BLaER1 (cell line): Measurements from ENCODE around the gene TAS1R1.
A peak's percentile ranks its signal among the peaks of the same experiment; 100 is the strongest.

Experiments
- H3K27ac ChIP-seq: shearing (Covaris generic); formaldehyde crosslinking; 2 replicates; pipeline ENCODE4 v1.8.1; 2022
- H3K27me3 ChIP-seq: shearing (Covaris generic); formaldehyde crosslinking; 2 replicates; pipeline ENCODE4 v1.8.1; 2022
- H3K36me3 ChIP-seq: shearing (Covaris generic); formaldehyde crosslinking; 2 replicates; pipeline ENCODE4 v1.8.1; 2022
- H3K4me1 ChIP-seq: shearing (Covaris generic); formaldehyde crosslinking; 2 replicates; pipeline ENCODE4 v1.8.1; 2022
- H3K4me2 ChIP-seq: shearing (Covaris generic); formaldehyde crosslinking; 2 replicates; pipeline ENCODE4 v1.8.1; 2022
- H3K4me3 ChIP-seq: shearing (Covaris generic); formaldehyde crosslinking; 2 replicates; pipeline ENCODE4 v1.8.1; 2022
- H3K9ac ChIP-seq: shearing (Covaris generic); formaldehyde crosslinking; 2 replicates; pipeline ENCODE4 v1.8.1; 2022
- H3K9me3 ChIP-seq: shearing (Covaris generic); formaldehyde crosslinking; 2 replicates; pipeline ENCODE4 v1.8.1; 2022
- H4K20me1 ChIP-seq: shearing (Covaris generic); formaldehyde crosslinking; 2 replicates; pipeline ENCODE4 v1.8.1; 2022
- Cebpa-rat ChIP-seq: shearing (Covaris generic); IDR thresholded peaks from 2 replicates; pipeline ENCODE4 v1.8.1; 2022

The TAS1R1 gene

GRCh38 chr1:6509919-6510291 lies 45.2 kb upstream of the TAS1R1 start:
- H3K27me3 ChIP-seq: no peaks in the 10 kb centered on the region
- TF ChIP-seq Cebpa-rat: no peak
- no peaks in the 10 kb centered on the region for H3K36me3 ChIP-seq
- no peaks in the 10 kb centered on the region for H4K20me1 ChIP-seq
- peak overlapping the region; percentile 18; the same call in 1 of the 2 replicates for H3K9ac ChIP-seq
- peaks cover 65% of the 10 kb centered on the region for H3K4me1 ChIP-seq
- H3K4me3 ChIP-seq: no peak overlapping the region
- peak overlapping the region; percentile 50 for H3K27ac ChIP-seq
- peak overlapping the region; percentile 90 for H3K4me2 ChIP-seq
- H3K9me3 ChIP-seq: no peaks in the 10 kb centered on the region

- H3K27ac ChIP-seq: no peak overlapping the region
- no peaks in the 10 kb centered on the region for H3K36me3 ChIP-seq
- no peak for TF ChIP-seq Cebpa-rat
- no peaks in the 10 kb centered on the region for H3K27me3 ChIP-seq
- H3K4me2 ChIP-seq: peak overlapping the region; percentile 90; the same call in 1 of the 2 replicates
- no peak overlapping the region for H3K9ac ChIP-seq
- no peaks in the 10 kb centered on the region for H3K9me3 ChIP-seq
- H3K4me1 ChIP-seq: peaks cover 60% of the 10 kb centered on the region
- no peak overlapping the region for H3K4me3 ChIP-seq
- no peaks in the 10 kb centered on the region for H4K20me1 ChIP-seq
Observed at GRCh38 chr1:6510493-6510892, 44.6 kb upstream of the TAS1R1 start.

GRCh38 chr1:6511056-6511455 lies 44.1 kb upstream of the TAS1R1 start:
- Histone ChIP-seq H3K9me3 (no peaks in the 10 kb centered on the region), H3K4me3 (no peak overlapping the region), H4K20me1 (no peaks in the 10 kb centered on the region), H3K9ac (0 out of 2 replicates have a peak overlapping the region, but pooled peaks have one; percentile 3), H3K27ac (no peak overlapping the region), H3K4me2 (no peak overlapping the region), H3K36me3 (no peaks in the 10 kb centered on the region), H3K27me3 (no peaks in the 10 kb centered on the region), H3K4me1 (peaks cover 55% of the 10 kb centered on the region)
- no peak for TF ChIP-seq Cebpa-rat

GRCh38 chr1:6511561-6512244 lies 43.4 kb upstream of the TAS1R1 start:
- no peak overlapping the region for H3K9ac ChIP-seq
- peaks cover 49% of the 10 kb centered on the region for H3K4me1 ChIP-seq
- H3K36me3 ChIP-seq: no peaks in the 10 kb centered on the region
- no peaks in the 10 kb centered on the region for H3K27me3 ChIP-seq
- no peaks in the 10 kb centered on the region for H4K20me1 ChIP-seq
- H3K4me3 ChIP-seq: no peak overlapping the region
- no peak overlapping the region; the same call in 1 of the 2 replicates for H3K27ac ChIP-seq
- H3K9me3 ChIP-seq: no peaks in the 10 kb centered on the region
- no peak for TF ChIP-seq Cebpa-rat
- no peak overlapping the region for H3K4me2 ChIP-seq

- Histone ChIP-seq H3K9ac (no peak overlapping the region), H3K36me3 (no peaks in the 10 kb centered on the region), H3K27me3 (no peaks in the 10 kb centered on the region), H3K27ac (no peak overlapping the region; the same call in 1 of the 2 replicates), H3K9me3 (no peaks in the 10 kb centered on the region), H3K4me2 (no peak overlapping the region), H3K4me3 (no peak overlapping the region), H3K4me1 (peaks cover 42% of the 10 kb centered on the region), H4K20me1 (no peaks in the 10 kb centered on the region)
- no peak for TF ChIP-seq Cebpa-rat
Observed at GRCh38 chr1:6512245-6512907, 42.7 kb upstream of the TAS1R1 start.

- no peaks in the 10 kb centered on the region for H3K27me3 ChIP-seq
- no peaks in the 10 kb centered on the region for H3K9me3 ChIP-seq
- H3K4me1 ChIP-seq: peaks cover 37% of the 10 kb centered on the region
- H4K20me1 ChIP-seq: no peaks in the 10 kb centered on the region
- no peak overlapping the region for H3K9ac ChIP-seq
- no peak for TF ChIP-seq Cebpa-rat
- no peak overlapping the region for H3K27ac ChIP-seq
- H3K4me2 ChIP-seq: no peak overlapping the region
- no peaks in the 10 kb centered on the region for H3K36me3 ChIP-seq
- H3K4me3 ChIP-seq: no peak overlapping the region
Observed at GRCh38 chr1:6512908-6513280, 42.2 kb upstream of the TAS1R1 start.

- no peak overlapping the region for H3K4me2 ChIP-seq
- no peaks in the 10 kb centered on the region for H3K9me3 ChIP-seq
- no peaks in the 10 kb centered on the region for H4K20me1 ChIP-seq
- H3K9ac ChIP-seq: no peak overlapping the region
- H3K27me3 ChIP-seq: no peaks in the 10 kb centered on the region
- H3K4me3 ChIP-seq: no peak overlapping the region
- peaks cover 32% of the 10 kb centered on the region for H3K4me1 ChIP-seq
- no peaks in the 10 kb centered on the region for H3K36me3 ChIP-seq
- H3K27ac ChIP-seq: no peak overlapping the region
- TF ChIP-seq Cebpa-rat: no peak
Observed at GRCh38 chr1:6513320-6513801, 41.7 kb upstream of the TAS1R1 start.

GRCh38 chr1:6515771-6516170 lies 39.3 kb upstream of the TAS1R1 start:
- no peak overlapping the region for H3K4me2 ChIP-seq
- H3K9me3 ChIP-seq: no peaks in the 10 kb centered on the region
- H3K27ac ChIP-seq: no peak overlapping the region
- no peaks in the 10 kb centered on the region for H3K27me3 ChIP-seq
- H3K4me1 ChIP-seq: peaks cover 29% of the 10 kb centered on the region
- H3K4me3 ChIP-seq: no peak overlapping the region
- no peak overlapping the region for H3K9ac ChIP-seq
- H3K36me3 ChIP-seq: no peaks in the 10 kb centered on the region
- no peak for TF ChIP-seq Cebpa-rat
- peaks cover 17% of the 10 kb centered on the region; the same call in 1 of the 2 replicates for H4K20me1 ChIP-seq

- no peak for TF ChIP-seq Cebpa-rat
Observed at GRCh38 chr1:6517435-6517851, 37.7 kb upstream of the TAS1R1 start.

GRCh38 chr1:6519491-6519934 lies 35.6 kb upstream of the TAS1R1 start:
- H3K9ac ChIP-seq: 0 out of 2 replicates have a peak overlapping the region, but pooled peaks have one; percentile 28
- H3K4me3 ChIP-seq: no peak overlapping the region
- peaks cover 21% of the 10 kb centered on the region for H3K4me1 ChIP-seq
- no peaks in the 10 kb centered on the region for H3K27me3 ChIP-seq
- H3K9me3 ChIP-seq: no peaks in the 10 kb centered on the region
- no peak overlapping the region for H3K27ac ChIP-seq
- H4K20me1 ChIP-seq: peaks cover 36% of the 10 kb centered on the region; the same call in 1 of the 2 replicates
- H3K4me2 ChIP-seq: peak overlapping the region; percentile 77
- peaks cover 22% of the 10 kb centered on the region for H3K36me3 ChIP-seq
- no peak for TF ChIP-seq Cebpa-rat

More at GRCh38 chr1:6517435-6517851, 37.7 kb upstream of the TAS1R1 start:
- H3K27ac ChIP-seq: no peak overlapping the region
- H3K9me3 ChIP-seq: no peaks in the 10 kb centered on the region
- H4K20me1 ChIP-seq: peaks cover 20% of the 10 kb centered on the region; the same call in 1 of the 2 replicates
- H3K4me1 ChIP-seq: peaks cover 21% of the 10 kb centered on the region
- H3K9ac ChIP-seq: no peak overlapping the region
- no peak overlapping the region for H3K4me2 ChIP-seq
- H3K36me3 ChIP-seq: peaks cover 7% of the 10 kb centered on the region
- no peaks in the 10 kb centered on the region for H3K27me3 ChIP-seq
- H3K4me3 ChIP-seq: no peak overlapping the region
